ENCODE measurements around the gene DLG5. TPM values are rescaled to one million over a fixed set of nuclear protein-coding genes. Genes with fewer than 3 reads are reported as not detected.

DLG5 gene
- total RNA-seq, 2 donors from 2014 or later, result 22.6 to 35.6 TPM

GRCh38 chr10:77829356-77829755 is 97.2 kb downstream of the DLG5 start:
- Histone ChIP-seq H3K9me3 (no peaks in the 10 kb centered on the region), H3K4me3 (no peak overlapping the region), H3K4me1 (no peaks in the 10 kb centered on the region), H3K27ac (no peak overlapping the region), H3K36me3 (replicated peaks in 1 of 2; ENCODE audit: insufficient read depth in 1 of 2, low read depth in 2 of 2) (peaks cover 0 to 19% of the 10 kb centered on the region in 2 donors), H3K27me3 (no peaks in the 10 kb centered on the region)
- WGBS, 2 donors, result 90 to 96% methylated on average over 8 to 10 of the region's 10 CpGs
- intact Hi-C loops (cut with DNase I), result no loop called here
- no peak for TF ChIP-seq POLR2A (IDR thresholded peaks at IDR 0.05)
- TF ChIP-seq CTCF (IDR thresholded peaks at IDR 0.05), result no peak
- ATAC-seq (no peak), DNase-seq (no peak)

- Histone ChIP-seq H3K27ac (no peak overlapping the region), H3K4me3 (no peak overlapping the region), H3K9me3 (no peaks in the 10 kb centered on the region), H3K4me1 (no peaks in the 10 kb centered on the region), H3K27me3 (no peaks in the 10 kb centered on the region), H3K36me3 (replicated peaks in 1 of 2; ENCODE audit: insufficient read depth in 1 of 2, low read depth in 2 of 2) (peaks cover 0 to 16% of the 10 kb centered on the region in 2 donors)
- intact Hi-C loops (cut with DNase I), result no loop called here
- TF ChIP-seq POLR2A (IDR thresholded peaks at IDR 0.05), result no peak
- no peak for TF ChIP-seq CTCF (IDR thresholded peaks at IDR 0.05)
- ATAC-seq (no peak), DNase-seq (no peak)
- WGBS, 2 donors, result 70 to 80% methylated on average over 6 of the region's 6 CpGs
Measured at GRCh38 chr10:77828377-77828776, 98.2 kb downstream of the DLG5 start.

GRCh38 chr10:77827366-77827765 is 99.2 kb downstream of the DLG5 start:
- TF ChIP-seq CTCF (IDR thresholded peaks at IDR 0.05) (no peak), POLR2A (IDR thresholded peaks at IDR 0.05) (no peak)
- Histone ChIP-seq H3K36me3 (replicated peaks in 1 of 2; ENCODE audit: insufficient read depth in 1 of 2, low read depth in 2 of 2) (peaks cover 0 to 14% of the 10 kb centered on the region in 2 donors), H3K27ac (no peak overlapping the region), H3K27me3 (no peaks in the 10 kb centered on the region), H3K4me3 (no peak overlapping the region), H3K9me3 (no peaks in the 10 kb centered on the region), H3K4me1 (no peaks in the 10 kb centered on the region)
- WGBS, 2 donors, result 89 to 91% methylated on average over 9 of the region's 9 CpGs
- DNase-seq, result no peak
- intact Hi-C loops (cut with DNase I), result no loop called here
- no peak for ATAC-seq

GRCh38 chr10:77825965-77826364 is 100.6 kb downstream of the DLG5 start:
- H3K4me3 ChIP-seq, result no peak overlapping the region
- H3K9me3 ChIP-seq, result no peaks in the 10 kb centered on the region
- H3K4me1 ChIP-seq, result no peaks in the 10 kb centered on the region
- ATAC-seq, result no peak
- TF ChIP-seq CTCF (IDR thresholded peaks at IDR 0.05), result no peak
- no peak for TF ChIP-seq POLR2A (IDR thresholded peaks at IDR 0.05)
- intact Hi-C loops (cut with DNase I), result no loop called here
- DNase-seq, result no peak
- peaks cover 0 to 14% of the 10 kb centered on the region in 2 donors for H3K36me3 ChIP-seq (replicated peaks in 1 of 2; ENCODE audit: insufficient read depth in 1 of 2, low read depth in 2 of 2)
- no peak overlapping the region for H3K27ac ChIP-seq
- WGBS, 2 donors, result 88 to 93% methylated on average over 4 to 5 of the region's 5 CpGs
- no peaks in the 10 kb centered on the region for H3K27me3 ChIP-seq

GRCh38 chr10:77824908-77825307 is 101.6 kb downstream of the DLG5 start:
- no peaks in the 10 kb centered on the region for H3K9me3 ChIP-seq
- no peaks in the 10 kb centered on the region for H3K27me3 ChIP-seq
- no peak for DNase-seq
- ATAC-seq, result no peak
- intact Hi-C loops (cut with DNase I), result no loop called here
- H3K36me3 ChIP-seq (replicated peaks in 1 of 2; ENCODE audit: insufficient read depth in 1 of 2, low read depth in 2 of 2), result peaks cover 0 to 12% of the 10 kb centered on the region in 2 donors
- no peak for TF ChIP-seq POLR2A (IDR thresholded peaks at IDR 0.05)
- no peak for TF ChIP-seq CTCF (IDR thresholded peaks at IDR 0.05)
- H3K27ac ChIP-seq, result no peak overlapping the region
- WGBS, 2 donors, result 94 to 99% methylated on average over 7 of the region's 7 CpGs
- no peak overlapping the region for H3K4me3 ChIP-seq
- H3K4me1 ChIP-seq, result no peaks in the 10 kb centered on the region
